Astrocyte (in vitro differentiated cells and primary cell): ENCODE measurements around the gene TNRC6C.

Experiments
- CTCF ChIP-seq: IDR thresholded peaks from 2 replicates; pipeline ENCODE4 v1.5.1; 2011; ENCODE audit warnings: low read depth, mild to moderate bottlenecking, inconsistent platforms, low read length, moderate library complexity; ENCODE audit not compliant: insufficient read depth
- EZH2 ChIP-seq: IDR thresholded peaks from 2 replicates; pipeline ENCODE4 v1.6.1; 2012; ENCODE audit warnings: mild to moderate bottlenecking, low read length, inconsistent platforms; ENCODE audit not compliant: insufficient read depth

- no peak for TF ChIP-seq EZH2
- TF ChIP-seq CTCF = no peak
These were observed 31.8 kb downstream of the TNRC6C start for GRCh38 chr17:77990301-77990700.
